HG03439 (cell line): Measurements from ENCODE around the gene BCAN.
A peak's percentile ranks its signal among the peaks of the same experiment; 100 is the strongest.

Source experiments
- ATAC-seq: cut with Tn5 transposase; IDR thresholded peaks from one replicate; pipeline ENCODE4 v1.9.1; 2021; ENCODE audit warnings: mild to moderate bottlenecking, moderate library complexity; ENCODE audit not compliant: unreplicated experiment

BCAN gene

GRCh38 chr1:156675210-156676113 is 33.5 kb downstream of the BCAN start:
- no peak for ATAC-seq

- ATAC-seq = no peak
Observed at GRCh38 chr1:156676114-156676819, 34.4 kb downstream of the BCAN start.

DNA sequence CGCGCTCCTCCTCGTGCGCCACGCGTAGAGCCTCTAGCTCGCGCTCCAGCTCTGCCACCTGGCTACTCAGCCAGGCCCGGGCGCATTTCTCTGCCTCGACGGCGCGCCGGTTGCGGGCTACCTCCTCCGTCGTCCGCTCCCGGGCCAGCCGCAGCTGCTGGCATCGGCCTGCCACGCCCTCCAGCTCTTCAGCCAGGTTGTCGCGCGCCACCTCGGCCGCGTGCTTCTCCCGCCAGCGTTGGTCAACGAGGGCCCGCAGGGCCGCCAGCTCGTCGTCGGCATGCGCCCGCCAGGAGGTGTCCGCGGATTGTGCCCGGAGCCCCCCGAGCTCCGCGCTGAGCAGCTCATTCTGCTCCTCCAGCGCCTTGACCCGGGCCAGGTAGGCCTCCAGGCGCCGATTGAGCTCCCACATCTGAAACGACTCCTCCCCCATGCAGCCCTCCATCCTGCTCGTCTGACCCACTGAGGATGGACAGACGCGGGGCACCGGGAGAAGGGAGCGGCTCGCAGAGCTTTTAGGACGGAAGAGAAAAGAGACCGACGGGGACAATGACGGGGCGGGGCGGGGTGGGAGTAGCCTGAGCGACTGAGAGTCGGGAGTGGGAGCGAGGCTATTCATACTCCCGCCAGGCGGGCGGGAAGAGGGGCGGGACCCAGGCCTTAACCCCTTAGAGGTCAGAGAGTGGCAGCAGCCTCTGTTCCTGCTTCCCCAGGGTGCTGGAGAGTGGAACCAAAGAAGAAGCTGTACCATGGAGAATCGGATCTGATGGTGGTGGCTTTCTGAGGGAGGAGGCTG is 35.1 kb downstream of the BCAN start, which contains the start of gene NES:
Gene NES, minus strand, starts transcription at position 588 of the 796 bp plus-strand sequence. Its CDS starts 143 bp downstream, at position 445.
- no peak for ATAC-seq

DNA sequence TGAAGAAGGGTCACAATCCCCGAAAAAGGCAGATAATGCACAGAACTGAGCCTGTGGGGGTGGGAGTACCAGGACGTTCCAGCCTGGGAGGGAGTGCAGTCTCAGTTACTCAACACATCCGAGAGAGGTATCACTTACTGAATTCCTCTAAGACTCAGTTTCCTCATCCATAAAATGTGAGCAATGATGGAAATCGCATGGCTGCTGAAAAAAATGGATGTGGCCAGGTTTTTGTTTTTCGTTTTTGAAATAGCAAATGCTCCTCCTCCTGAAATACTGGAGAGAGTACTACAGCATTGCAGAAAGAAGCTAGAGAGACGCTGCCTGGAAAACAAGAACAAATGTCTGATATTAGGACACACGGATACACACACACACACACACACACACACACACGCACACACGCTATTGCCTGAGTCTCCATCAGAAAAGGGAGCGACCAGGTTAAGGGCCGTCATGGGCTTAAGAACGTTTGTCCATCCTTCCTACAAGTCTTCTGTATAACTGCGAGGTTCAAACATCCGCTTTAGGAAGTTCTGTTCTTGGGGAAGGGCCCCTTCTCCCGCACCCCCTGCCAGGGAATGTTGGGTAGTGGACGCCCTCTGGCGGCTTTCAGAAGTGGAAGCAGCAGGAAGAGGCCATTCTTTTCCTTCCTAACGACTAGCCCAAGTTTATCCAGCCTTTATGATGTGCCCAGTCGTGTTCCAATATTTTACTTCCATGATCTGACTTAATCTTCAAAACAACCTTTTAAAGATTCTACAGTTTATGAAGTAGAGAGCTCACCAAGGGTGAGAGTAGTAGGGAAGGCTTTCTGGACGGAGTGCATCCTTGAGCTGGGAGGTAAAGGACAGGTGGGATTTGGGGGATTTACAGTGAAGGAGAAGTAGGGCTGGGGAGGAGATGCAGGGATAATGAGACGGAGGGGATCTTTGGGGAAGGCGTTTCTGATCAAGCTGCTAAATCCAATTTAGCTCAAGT is 36.0 kb downstream of the BCAN start:
- ATAC-seq = no peak

- no peak for ATAC-seq
Observed at GRCh38 chr1:156680056-156680455, 38.1 kb downstream of the BCAN start.

- ATAC-seq = no peak
Observed at GRCh38 chr1:156681196-156681960, 39.5 kb downstream of the BCAN start.

- ATAC-seq = no peak
Observed at GRCh38 chr1:156682166-156682890, 40.4 kb downstream of the BCAN start.

DNA sequence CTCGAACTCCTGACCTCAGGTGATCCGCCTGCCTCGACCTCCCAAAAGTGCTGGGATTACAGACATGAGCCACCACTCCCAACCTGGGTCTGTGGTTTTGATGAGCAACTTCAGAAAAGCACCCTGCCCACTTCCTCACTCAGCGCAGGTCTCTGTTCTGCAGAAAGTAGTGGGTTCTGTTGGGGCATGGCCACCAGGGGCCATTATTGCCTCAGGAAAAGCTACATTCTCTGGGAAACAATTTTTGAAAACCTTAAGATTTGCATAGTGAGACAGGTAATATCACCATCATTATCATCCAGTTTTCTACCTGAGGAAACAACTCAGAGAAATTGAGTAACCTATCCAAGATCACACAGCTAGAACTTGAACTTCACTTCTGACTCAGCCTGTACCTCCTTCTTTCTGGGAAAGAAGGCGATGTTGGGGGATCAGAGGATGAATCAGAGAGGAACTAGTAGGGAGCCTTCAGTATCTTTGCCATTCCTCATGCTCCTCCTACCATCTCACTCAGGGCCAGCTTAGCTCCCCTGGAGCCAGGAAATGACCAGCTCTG is 42.4 kb downstream of the BCAN start:
- no peak for ATAC-seq

- ATAC-seq = peak; percentile 74
Observed at GRCh38 chr1:156689035-156689952, 47.4 kb downstream of the BCAN start.

GRCh38 chr1:156689953-156690674 is 48.2 kb downstream of the BCAN start:
- ATAC-seq = no peak

- no peak for ATAC-seq
Observed at GRCh38 chr1:156690675-156691036, 48.7 kb downstream of the BCAN start.

DNA sequence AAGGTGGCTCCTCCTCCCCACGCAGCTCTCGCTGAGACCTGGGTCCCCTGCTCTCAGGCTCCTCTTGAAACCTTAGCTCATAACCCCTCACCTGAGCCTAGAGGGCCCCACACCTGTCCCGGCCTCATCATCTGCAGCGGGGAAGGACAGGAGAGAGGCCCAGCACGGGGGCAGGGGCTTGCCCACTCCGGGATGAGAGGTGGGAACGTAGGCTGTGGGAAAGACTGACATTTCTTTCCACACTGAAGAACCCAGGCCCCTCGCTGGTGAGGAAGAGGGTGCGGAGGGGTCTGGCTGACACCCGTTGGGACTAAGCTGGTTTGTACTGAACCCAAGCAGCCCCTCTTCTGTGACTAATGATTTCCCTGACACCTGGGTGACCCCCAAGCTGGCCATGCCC is 49.3 kb downstream of the BCAN start:
- no peak for ATAC-seq

GRCh38 chr1:156691665-156692440 is 49.9 kb downstream of the BCAN start:
- ATAC-seq = no peak

- ATAC-seq = no peak
Observed at GRCh38 chr1:156692441-156692924, 50.6 kb downstream of the BCAN start.

DNA sequence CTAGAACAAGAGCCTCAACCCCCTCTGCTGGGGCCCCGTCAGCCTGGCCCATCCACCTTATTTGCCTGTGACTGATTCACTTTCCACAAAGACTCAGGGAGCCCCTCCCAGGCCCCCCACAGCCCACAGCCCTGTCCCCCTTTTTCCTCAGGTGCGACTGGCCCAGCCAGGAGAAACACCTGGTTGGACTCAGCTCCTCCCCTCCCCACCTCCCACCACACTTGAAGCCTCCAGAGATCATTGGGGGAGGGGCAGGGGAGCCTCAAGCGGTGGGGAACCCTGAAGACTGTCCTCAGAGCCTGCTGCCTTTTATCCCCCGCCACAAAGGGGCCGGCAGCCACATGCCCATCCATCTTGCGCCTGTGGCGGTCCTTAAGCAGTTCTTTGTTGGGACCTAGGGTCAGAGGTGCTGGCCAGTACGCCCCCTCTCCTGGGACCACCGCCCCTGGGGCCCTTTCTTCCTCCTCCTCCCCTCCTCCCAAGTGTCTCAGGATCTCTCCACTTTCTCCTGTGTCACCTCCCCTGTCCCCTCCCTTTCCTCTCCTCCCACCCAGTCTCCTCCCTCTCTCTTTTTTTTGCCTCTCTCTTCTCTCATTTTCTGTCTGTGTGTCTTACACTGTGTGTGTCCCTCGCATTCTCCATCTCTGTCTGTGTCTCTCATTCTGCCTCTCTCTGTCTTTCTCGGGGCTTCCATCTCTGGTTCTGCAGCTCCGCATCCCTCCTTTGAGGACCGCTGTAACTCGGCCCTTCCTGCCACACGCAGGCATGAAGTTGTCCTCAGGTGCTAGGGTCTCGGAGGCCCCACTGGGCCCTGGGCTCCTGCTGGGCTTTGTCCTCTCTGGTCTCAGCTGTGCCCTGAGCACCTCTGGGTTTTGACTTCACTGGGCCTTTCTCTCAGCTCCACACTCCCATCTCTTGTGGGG is 51.3 kb downstream of the BCAN start:
- ATAC-seq = no peak
